GM19372 (cell line): Measurements from ENCODE around the gene MPDZ.

Experiments
- ATAC-seq: cut with Tn5 transposase; IDR thresholded peaks from one replicate; pipeline ENCODE4 v1.9.1; 2021; ENCODE audit warnings: mild to moderate bottlenecking, low read depth, moderate library complexity; ENCODE audit not compliant: unreplicated experiment

The MPDZ gene

DNA sequence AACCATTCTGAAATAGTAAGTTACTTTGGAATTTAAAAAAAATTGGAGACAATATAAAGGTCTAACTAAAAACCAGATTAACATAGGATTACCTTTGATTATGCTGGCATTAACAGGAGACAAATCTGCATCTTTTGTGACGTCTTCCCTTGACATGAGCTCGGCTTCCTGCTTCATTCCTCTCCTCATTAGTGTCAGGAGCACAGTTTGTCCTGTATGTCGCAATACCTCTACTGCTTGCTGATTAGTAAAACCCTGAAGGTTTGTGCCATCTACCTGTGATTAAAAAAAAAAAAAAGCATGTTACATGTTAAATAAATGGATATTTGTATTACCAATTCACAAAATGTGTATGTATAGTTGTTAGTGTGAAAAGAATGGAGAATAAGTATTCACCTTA is 73.7 kb downstream of the MPDZ start:
- ATAC-seq: no peak

DNA sequence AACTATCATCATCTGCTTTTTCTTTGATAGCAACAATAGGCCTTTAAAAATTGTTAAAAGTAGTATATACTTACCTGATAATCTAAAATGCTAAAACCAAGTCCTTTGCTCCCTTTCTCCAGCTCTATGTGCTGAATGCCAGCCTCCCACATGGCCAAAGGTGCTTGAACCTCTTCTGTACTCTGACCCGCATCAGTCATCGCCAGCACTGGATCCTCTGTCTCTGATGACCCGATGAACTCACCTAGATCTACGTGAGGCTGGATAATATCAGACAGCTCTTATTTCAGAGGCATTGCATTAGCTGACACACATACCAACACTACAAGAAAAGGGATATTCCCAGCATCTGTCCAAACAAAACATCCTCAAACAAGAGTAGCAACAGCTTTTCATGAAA is 89.5 kb downstream of the MPDZ start:
- no peak for ATAC-seq

DNA sequence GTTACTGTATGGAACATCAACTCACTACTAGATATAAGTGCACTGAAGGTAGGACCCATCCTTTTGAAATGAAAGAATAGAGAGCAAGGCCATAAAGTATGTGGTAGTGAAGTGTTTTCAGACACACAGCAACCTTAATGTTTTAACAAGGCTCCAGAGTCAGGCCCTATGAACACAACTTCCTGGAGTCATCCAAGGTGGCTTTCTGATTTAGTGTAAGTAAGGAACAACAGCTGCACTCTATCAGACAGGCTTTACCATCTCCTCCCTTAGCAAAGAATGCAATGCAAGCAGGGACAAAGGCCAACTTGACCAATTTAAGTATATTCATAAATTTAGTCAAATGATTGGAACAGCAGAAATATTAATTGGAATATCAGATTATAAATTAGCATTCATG is 90.1 kb downstream of the MPDZ start:
- ATAC-seq: no peak

DNA sequence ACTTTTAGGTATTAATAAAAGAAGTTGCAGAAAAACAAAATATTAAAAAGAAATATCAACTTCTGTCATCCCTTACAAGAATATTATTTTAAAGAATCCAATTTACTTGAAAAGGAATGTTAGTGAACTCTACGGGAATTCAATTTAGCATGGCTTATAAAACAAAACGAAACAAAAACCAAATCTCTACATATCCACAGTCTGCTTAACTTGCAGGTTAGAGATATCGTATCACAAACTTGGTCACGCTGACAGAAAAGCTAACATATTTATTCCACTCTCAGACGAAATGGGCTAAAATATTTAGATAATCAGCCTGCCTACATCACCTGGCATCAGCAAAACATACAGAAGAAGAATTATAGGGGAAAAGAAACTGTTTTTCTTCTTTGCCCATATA is 92.7 kb downstream of the MPDZ start:
- no peak for ATAC-seq

DNA sequence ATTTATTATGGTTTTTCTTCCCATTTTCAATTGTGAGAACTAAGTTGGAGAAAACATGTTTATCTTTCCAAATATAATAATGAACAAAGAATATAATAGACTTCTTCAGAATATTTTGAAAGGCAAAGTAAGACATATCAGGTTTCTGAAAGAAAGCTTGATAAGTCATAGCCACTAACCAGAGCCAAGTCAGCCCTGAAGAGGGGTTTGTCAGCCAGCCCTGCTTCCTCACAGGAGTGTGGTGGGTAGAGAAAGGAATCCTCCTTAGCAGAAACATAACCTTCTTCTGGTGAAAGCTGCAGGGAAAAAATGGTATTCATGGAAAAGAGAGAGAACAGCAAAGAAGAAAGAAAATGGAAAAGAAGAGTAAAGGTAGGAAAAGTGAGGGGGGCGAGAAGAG is 93.4 kb downstream of the MPDZ start:
- no peak for ATAC-seq

DNA sequence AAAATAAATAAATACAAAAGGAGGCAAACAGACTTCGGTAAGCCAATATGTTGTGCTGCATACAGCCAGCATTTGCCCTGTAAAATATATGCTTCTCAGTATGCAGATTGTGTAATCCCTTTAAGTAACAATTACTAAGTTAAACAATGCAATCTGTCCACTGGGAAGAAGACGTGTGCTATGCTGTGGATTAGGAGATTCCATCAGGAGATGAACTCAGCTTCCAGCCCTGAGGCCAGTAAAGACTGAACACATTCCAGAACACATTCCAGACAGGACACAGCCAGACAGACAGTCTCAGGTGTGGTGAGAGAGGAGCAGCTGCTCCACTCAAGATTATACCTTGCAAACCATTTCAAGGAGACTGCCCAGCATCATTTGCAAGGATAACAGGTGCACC is 97.8 kb downstream of the MPDZ start:
- no peak for ATAC-seq

DNA sequence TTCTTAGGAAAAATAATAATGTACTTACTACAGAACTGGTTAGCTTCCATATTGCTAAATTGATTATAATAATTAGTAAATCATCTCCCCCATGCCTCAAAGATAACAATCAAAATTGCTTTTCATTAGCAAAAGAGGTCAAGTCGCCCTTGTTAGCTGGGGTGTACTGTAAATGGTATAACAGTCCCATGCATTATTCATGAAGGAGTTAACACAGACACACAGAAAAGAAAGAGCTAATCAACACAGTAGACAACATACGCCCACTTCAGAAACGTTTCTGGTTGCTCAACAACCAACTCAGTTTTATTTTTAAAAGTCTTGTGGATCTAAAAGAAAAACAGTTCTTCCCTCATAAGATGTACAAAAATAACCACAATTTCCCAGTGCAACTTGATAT is 100.2 kb downstream of the MPDZ start:
- no peak for ATAC-seq

DNA sequence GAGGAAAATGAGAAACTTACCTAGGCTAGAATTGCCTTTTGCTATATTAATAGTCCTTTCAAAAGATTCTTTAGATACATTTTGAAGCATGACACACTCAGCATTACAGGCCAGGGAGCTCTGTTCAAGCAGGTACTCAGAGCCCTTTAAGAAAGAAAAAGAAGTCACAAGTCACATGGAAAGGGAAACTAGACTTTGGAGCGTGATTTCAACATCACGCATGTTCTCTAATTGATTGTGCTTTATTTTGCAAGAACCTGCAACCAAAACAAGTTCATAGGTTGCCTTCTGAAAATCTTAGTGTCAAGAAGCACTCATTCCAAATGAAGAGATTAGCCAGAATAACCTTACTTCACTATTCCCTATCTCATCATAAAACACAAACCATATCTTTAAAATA is 103.8 kb downstream of the MPDZ start:
- no peak for ATAC-seq

DNA sequence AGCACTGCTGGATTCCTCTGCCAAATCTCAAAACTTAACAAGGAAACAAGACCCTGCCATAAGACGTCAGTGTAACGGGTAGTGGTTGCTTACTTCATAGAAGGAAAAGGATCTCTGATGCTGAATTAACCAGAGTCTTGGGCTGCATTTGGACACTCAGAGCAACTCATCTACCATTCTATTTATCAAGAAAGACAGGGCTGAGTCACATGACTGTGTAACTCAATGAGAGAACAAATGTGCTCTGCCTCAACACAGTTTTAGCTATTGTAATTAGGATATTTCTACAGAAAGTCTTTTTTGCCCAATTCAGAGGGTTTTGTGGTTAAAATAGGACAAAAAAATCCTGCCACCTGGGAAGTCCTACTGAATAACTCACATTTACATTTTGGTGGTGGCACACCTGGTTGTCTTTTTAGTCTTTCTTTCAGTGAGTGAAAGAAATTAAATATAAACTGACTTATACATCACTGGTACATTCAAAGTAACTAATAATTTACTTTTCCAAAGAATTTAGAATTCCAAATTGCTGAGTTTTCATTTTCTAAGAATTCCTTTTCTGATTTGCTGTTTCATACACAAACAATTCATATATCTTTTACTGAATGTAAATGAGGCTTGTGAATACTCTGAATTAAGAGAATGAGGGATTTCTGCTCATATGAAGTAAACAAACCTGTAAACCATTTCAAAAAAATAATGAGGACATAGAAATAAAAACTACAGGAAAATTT is 104.4 kb downstream of the MPDZ start:
- ATAC-seq: no peak

DNA sequence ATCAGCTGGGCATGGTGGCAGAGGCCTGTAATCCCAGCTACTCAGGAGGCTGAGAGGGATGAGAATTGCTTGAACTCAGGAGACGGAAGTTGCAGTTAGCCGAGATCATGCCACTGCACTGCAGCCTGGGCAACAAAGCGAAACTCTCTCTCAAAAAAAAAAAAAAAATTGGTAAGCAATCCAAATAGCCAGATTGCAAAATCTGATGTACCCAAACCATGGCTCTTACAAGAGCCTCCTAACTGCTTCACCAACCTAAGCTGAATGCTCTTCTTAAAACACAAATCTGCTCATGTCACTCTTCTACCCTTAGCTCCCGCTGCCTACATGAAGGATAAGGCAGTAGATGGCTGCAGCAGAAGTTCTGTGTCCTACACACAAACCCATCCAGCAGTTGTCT is 105.9 kb downstream of the MPDZ start:
- no peak for ATAC-seq

DNA sequence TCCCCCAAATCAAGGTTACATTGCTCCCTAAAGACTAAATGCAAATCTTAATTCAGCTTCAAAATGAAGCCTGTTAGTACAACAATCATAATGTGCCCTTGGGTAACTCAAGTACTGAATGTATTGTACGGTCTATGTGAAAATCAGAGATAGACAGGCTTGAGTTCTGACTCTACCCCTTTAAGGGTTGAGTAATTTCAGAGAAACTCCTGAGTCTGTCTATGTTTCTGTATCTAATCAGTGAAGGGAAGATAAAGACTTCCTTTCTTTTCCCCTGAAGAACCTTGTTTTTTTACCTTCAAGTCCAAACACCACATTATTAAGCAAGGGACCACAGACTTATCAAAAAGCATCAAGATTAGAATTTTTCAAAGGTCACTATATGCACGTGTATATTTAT is 108.2 kb downstream of the MPDZ start:
- ATAC-seq: no peak

DNA sequence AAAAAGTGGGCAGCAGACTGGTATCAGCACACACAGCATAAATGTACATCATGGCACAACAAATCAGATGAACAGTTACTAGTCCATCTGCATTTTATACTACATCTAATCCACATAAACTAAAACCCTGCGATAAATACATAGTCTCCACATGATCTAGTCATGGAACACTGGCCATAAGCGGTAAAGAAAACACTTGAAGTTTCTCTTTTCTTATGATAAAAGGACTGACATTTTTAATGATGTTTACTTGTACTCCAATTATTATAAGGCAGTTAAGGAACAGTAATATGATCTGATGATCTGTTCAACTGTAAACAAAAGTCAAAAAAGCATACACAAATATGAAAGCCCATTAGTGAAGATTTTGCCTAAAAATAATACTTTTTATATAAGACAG is 112.5 kb downstream of the MPDZ start:
- no peak for ATAC-seq

DNA sequence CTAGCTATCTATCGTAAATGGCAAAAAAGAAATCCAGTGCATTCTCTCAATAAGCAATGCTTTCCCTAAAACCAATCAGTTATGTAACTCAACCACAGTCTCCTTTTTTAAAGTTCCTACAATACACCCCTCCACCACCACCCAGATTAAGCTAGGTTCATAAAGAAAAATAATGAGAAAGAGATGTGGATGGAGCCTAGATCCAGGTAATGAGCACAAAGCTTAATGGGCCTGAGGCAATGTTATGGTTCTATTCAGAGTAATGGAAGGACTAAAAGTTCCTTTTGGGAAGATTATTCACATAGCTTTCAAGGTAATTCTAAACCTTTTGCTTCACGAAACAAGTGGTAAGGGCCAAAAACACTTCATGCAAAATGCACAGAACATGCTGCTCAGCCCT is 113.5 kb downstream of the MPDZ start:
- ATAC-seq: no peak

DNA sequence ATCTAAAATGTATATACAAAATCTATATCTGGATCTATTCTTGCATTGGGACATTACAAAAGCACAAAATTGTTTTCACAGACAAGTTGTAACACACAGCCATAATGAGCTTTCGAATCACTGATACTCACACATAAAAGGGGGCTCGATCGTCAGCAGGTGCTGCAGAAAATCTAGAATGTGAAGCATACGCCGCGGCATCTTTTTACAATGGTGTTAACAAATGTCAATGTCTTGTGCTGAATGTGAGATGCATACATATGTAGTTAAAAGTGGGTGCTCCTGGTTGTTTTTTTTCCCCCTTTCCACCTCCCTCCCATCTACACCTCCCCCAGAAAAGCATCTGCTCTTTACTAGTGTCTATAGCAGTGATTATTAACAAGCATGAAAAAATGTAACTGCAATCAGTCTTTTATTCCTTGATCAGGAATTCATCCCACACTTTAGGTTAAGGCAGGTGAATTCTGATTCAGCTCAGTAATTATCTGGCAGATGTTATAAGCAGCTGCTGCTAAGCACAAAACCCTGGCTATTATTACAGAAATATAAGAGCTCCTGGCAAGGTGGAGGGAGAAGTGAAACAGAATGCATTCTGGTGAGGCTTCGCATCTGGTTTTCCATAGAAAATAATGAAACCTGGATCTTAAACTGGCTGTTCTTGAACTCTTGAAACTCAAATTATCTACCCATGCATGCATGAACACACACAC is 114.1 kb downstream of the MPDZ start:
- no peak for ATAC-seq

DNA sequence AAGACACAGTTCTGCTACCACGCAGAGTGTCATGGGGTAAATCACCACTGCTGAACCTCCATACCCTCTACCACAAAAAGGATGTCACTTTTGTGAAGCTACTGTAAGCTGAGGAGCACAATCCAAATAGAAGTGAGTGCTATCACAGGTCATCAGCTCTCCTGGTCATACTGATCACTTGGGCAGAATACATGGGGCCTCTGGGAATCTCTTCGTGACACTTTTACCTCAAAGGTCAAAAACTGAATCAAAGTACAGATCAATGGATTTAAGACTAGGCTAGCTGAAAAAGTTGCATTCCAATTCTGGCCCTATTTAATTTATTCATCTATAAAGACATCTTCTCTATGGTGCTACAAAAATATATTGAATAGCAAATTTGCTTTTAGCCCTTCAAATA is 115.5 kb downstream of the MPDZ start:
- ATAC-seq: no peak

DNA sequence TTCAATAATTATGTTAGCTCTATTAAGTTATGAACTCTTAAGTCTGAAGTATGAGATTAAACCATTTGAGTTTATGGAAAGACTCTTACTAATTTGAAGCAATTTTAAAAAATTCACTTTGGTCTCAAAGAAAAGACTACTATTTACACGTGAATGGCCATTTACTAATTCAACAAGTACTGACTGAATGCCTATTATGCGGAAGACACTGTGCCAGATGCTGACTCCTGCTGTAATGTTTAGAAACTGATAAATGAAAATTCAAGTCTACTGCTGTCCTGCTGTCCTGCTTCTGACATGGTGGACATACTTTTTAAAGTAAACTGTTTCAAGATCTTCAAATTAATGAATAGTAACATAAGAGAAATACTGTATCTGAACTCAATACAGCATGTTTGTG is 116.2 kb downstream of the MPDZ start:
- ATAC-seq: no peak

DNA sequence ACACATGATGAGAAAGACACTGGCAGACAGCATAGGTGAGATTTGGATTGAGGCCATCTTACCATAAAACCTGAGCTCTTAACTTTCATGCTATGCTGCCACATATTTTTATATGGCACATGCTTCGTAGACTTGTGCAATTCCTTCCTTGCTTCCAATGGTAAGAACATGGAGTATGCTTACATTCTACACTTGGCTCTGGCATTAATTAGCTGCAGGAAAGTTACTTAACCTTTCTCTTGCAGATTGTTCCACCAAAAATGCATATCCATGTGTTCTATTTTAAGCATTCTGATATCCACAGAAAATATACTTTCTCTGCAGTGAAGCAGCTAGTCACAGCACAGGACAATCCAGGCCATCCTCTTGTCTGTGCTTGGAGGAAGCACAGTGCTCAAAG is 119.4 kb downstream of the MPDZ start:
- ATAC-seq: no peak

DNA sequence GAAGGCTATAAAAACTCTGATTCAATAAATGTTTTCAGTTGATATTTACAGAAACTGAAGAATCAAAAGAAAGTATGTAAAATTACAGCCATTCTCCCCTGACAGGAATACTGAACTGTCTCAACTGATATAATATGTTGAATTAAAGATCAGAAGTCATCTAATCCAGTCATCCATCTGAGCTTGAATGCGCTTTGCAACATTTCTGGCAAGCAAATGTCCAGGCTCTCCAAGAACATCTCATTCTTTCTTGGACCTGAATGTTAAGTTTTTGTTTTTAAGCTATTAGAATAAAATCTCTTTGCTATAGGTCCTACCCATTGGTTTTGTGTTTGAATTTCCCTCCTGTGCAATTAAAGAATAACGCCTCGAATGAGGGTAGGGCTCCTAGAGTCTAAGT is 120.5 kb downstream of the MPDZ start:
- no peak for ATAC-seq

DNA sequence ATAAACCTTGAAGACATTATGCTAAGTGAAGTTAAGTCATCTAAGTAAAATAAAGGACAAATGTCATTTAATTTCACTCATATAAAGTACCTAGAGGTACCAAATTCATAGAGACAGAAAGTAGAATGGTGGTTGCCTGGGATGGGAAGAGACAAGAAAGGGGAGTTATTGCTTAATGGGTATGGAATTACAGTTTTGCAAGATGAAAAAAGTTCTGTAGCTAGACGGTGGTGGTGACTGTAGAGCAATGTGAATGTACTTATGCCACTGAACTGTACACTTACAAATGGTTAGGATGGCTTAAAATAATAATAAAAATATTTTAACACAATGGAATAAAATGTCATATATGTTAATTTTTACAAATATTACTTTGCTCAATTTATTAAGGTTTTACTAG is 128.0 kb downstream of the MPDZ start:
- no peak for ATAC-seq

DNA sequence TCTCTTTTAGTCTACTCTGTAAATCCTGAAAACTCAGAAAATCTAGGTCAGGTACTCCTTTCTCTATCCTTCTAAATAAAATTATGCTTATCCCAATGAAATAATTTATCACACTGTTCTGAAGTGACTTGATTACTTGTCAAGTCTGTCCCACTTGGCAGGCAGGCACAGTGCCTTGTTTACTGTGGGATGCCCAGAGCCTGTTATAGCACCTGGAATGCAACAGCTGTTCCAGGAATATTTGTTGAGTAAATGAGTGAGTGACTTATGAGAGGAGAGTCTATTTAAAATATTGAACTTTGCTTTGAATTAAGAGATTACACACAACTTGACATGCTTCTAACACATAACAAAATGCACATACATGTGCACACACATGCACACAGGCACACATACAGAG is 130.0 kb downstream of the MPDZ start:
- no peak for ATAC-seq

DNA sequence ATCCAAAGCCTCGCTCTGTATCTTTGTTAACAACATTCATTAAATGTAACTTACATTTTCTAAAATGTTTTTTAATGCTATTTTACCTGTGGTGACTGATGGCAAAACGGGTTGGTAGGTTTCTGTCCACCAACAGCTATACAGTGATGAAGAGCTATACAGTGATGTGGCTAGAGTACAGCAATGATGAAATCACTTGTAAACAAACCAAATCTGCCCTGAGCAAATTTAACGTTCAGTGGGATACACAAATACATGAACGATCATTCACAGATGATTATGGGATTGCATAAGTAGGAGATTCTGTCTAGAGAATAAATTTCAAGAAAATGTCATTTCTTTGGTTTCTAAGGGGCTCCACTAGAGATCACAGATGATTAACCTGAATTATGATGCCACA is 132.7 kb downstream of the MPDZ start:
- no peak for ATAC-seq

DNA sequence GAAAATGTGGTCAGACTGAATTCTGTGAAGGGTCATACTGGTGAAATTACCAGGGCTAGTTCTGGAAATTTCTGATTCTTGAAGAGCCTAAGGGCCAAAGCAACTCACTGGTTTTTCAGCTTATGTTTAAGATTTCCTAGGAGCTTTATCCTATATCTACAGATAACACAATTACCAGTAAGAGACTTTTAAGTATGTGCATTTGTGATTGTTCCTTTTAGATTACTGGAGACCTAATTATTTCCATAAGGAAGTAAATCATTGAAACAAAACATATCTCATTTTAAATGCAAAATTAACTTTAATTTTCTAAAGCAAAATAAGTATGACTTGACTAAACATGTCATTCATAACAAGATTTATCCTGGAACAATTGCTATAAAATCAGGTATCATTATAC is 134.2 kb downstream of the MPDZ start:
- no peak for ATAC-seq
